ENCODE measurements around the gene USP43. TPM values are rescaled to one million over a fixed set of nuclear protein-coding genes. Genes with fewer than 3 reads are reported as not detected.

Gene USP43
- total RNA-seq, 1 donor from 2014 or later, result 7.0 TPM

- H4K20me1 ChIP-seq (ENCODE audit: insufficient read depth, low read length), result no peaks in the 10 kb centered on the region
- DNase-seq (ENCODE audit: low read depth) (no peak), FAIRE-seq (no peak)
- Mint-ChIP-seq H3K27me3 (ENCODE audit: low read depth, unreplicated experiment) (no peaks in the 10 kb centered on the region), H3K36me3 (ENCODE audit: low read depth, unreplicated experiment) (peaks cover 18% of the 10 kb centered on the region), H3K4me1 (ENCODE audit: low read depth, unreplicated experiment) (peaks cover 39% of the 10 kb centered on the region), H3K4me3 (ENCODE audit: unreplicated experiment) (no peak overlapping the region), H3K9me3 (ENCODE audit: unreplicated experiment) (peaks cover 2% of the 10 kb centered on the region), H3K27ac (ENCODE audit: unreplicated experiment) (no peak overlapping the region)
- no peak overlapping the region for H3K27ac ChIP-seq (ENCODE audit: low read depth, low read length)
- H3K4me3 ChIP-seq (ENCODE audit: insufficient read depth, low read depth, low read length), result no peak overlapping the region
- no peak overlapping the region for H2AFZ ChIP-seq (ENCODE audit: low read depth, low read length)
- no peaks in the 10 kb centered on the region for H3K36me3 ChIP-seq (ENCODE audit: insufficient read depth, low read length)
- no peaks in the 10 kb centered on the region for H3K79me2 ChIP-seq (ENCODE audit: insufficient read depth, low read length)
- no peaks in the 10 kb centered on the region for H3K27me3 ChIP-seq (ENCODE audit: insufficient read depth, low read length)
- H3K4me1 ChIP-seq (ENCODE audit: insufficient read depth, low read length), result peaks cover 5% of the 10 kb centered on the region
- TF ChIP-seq CTCF (IDR thresholded peaks at IDR 0.05; ENCODE audit: insufficient read depth, low read depth, low read length), result no peak
- no peak for TF ChIP-seq EZH2 (IDR thresholded peaks at IDR 0.05; ENCODE audit: insufficient read depth, low read length)
- H3K9me3 ChIP-seq (ENCODE audit: insufficient read depth, low read depth, low read length), result no peaks in the 10 kb centered on the region
- no peak overlapping the region for H3K4me2 ChIP-seq (ENCODE audit: low read length)
- H3K9ac ChIP-seq (ENCODE audit: low read length), result no peak overlapping the region
Measured at GRCh38 chr17:9672266-9672665, 26.9 kb downstream of the USP43 start.

GRCh38 chr17:9672691-9673090, 27.4 kb downstream of the USP43 start:
- DNase-seq (ENCODE audit: low read depth) (no peak), FAIRE-seq (no peak)

More at GRCh38 chr17:9672691-9673090, 27.4 kb downstream of the USP43 start:
- peaks cover 40% of the 10 kb centered on the region for H3K4me1 Mint-ChIP-seq (ENCODE audit: low read depth, unreplicated experiment)
- no peak overlapping the region for H3K27ac Mint-ChIP-seq (ENCODE audit: unreplicated experiment)
- H3K36me3 ChIP-seq (ENCODE audit: insufficient read depth, low read length), result no peaks in the 10 kb centered on the region
- H3K4me3 ChIP-seq (ENCODE audit: insufficient read depth, low read depth, low read length), result no peak overlapping the region
- no peak overlapping the region for H3K4me2 ChIP-seq (ENCODE audit: low read length)
- H3K27me3 ChIP-seq (ENCODE audit: insufficient read depth, low read length), result no peaks in the 10 kb centered on the region
- no peaks in the 10 kb centered on the region for H3K9me3 ChIP-seq (ENCODE audit: insufficient read depth, low read depth, low read length)
- H3K79me2 ChIP-seq (ENCODE audit: insufficient read depth, low read length), result no peaks in the 10 kb centered on the region
- H3K36me3 Mint-ChIP-seq (ENCODE audit: low read depth, unreplicated experiment), result peaks cover 19% of the 10 kb centered on the region
- no peak overlapping the region for H2AFZ ChIP-seq (ENCODE audit: low read depth, low read length)
- no peak overlapping the region for H3K9ac ChIP-seq (ENCODE audit: low read length)
- H4K20me1 ChIP-seq (ENCODE audit: insufficient read depth, low read length), result no peaks in the 10 kb centered on the region
- no peak overlapping the region for H3K27ac ChIP-seq (ENCODE audit: low read depth, low read length)
- peaks cover 2% of the 10 kb centered on the region for H3K9me3 Mint-ChIP-seq (ENCODE audit: unreplicated experiment)
- TF ChIP-seq CTCF (IDR thresholded peaks at IDR 0.05; ENCODE audit: insufficient read depth, low read depth, low read length), result no peak
- TF ChIP-seq EZH2 (IDR thresholded peaks at IDR 0.05; ENCODE audit: insufficient read depth, low read length), result no peak
- H3K4me1 ChIP-seq (ENCODE audit: insufficient read depth, low read length), result peaks cover 5% of the 10 kb centered on the region
- H3K27me3 Mint-ChIP-seq (ENCODE audit: low read depth, unreplicated experiment), result no peaks in the 10 kb centered on the region
- H3K4me3 Mint-ChIP-seq (ENCODE audit: unreplicated experiment), result no peak overlapping the region

All from astrocyte (in vitro differentiated cells and primary cell).